ENCODE data around the gene ADGRF5. TPM values are rescaled to one million over a fixed set of nuclear protein-coding genes. Genes with fewer than 3 reads are reported as not detected.

ADGRF5 gene
- total RNA-seq, 4 donors from 2014 or later: 4.4 to 13.0 (median 8.4) TPM

GRCh38 chr6:46888031-46888430, 33.7 kb downstream of the ADGRF5 start:
- WGBS: 64% methylated on average over 3 of the region's 3 CpGs
- H3K27ac ChIP-seq: no peak overlapping the region
- no peaks in the 10 kb centered on the region for H3K36me3 ChIP-seq
- H3K9me3 ChIP-seq: no peaks in the 10 kb centered on the region
- no peak for TF ChIP-seq POLR2A (IDR thresholded peaks at IDR 0.05)
- no peak for TF ChIP-seq POLR2AphosphoS5 (IDR thresholded peaks at IDR 0.05)
- no peak overlapping the region for H3K4me3 ChIP-seq
- no peaks in the 10 kb centered on the region for H3K4me1 ChIP-seq
- DNase-seq (ENCODE audit: low spot score in 2 of 2): no peak
- no peaks in the 10 kb centered on the region for H3K27me3 ChIP-seq

GRCh38 chr6:46882645-46883044, 39.1 kb downstream of the ADGRF5 start:
- DNase-seq (ENCODE audit: low spot score in 2 of 2): no peak
- H3K36me3 ChIP-seq: no peaks in the 10 kb centered on the region
- WGBS: 66% methylated on average over 2 of the region's 2 CpGs

GRCh38 chr6:46879003-46879402, 42.7 kb downstream of the ADGRF5 start:
- no peak for TF ChIP-seq CTCF (IDR thresholded peaks at IDR 0.05)
- TF ChIP-seq EP300 (IDR thresholded peaks at IDR 0.05): no peak
- no peak for TF ChIP-seq POLR2AphosphoS5 (IDR thresholded peaks at IDR 0.05)
- no peak for TF ChIP-seq POLR2A (IDR thresholded peaks at IDR 0.05)
- Histone ChIP-seq H3K4me3 (no peak overlapping the region), H3K9me3 (no peaks in the 10 kb centered on the region), H3K27ac (no peak overlapping the region), H3K4me1 (no peaks in the 10 kb centered on the region), H3K36me3 (no peaks in the 10 kb centered on the region), H3K27me3 (no peaks in the 10 kb centered on the region)
- 92% methylated on average over 5 of the region's 5 CpGs for WGBS
- no peak for DNase-seq (ENCODE audit: low spot score in 2 of 2)

More at GRCh38 chr6:46882645-46883044, 39.1 kb downstream of the ADGRF5 start:
- Histone ChIP-seq H3K9me3 (no peaks in the 10 kb centered on the region), H3K4me3 (no peak overlapping the region), H3K27me3 (no peaks in the 10 kb centered on the region), H3K27ac (no peak overlapping the region), H3K4me1 (no peaks in the 10 kb centered on the region)
- TF ChIP-seq EP300 (IDR thresholded peaks at IDR 0.05): no peak

- peak in 1 of 2 donors; percentile 62 for DNase-seq (ENCODE audit: low spot score in 2 of 2)
- H3K27me3 ChIP-seq: no peaks in the 10 kb centered on the region
- H3K27ac ChIP-seq: no peak overlapping the region
- no peaks in the 10 kb centered on the region for H3K9me3 ChIP-seq
- TF ChIP-seq CTCF (IDR thresholded peaks at IDR 0.05): no peak
- TF ChIP-seq POLR2A (IDR thresholded peaks at IDR 0.05): no peak
- TF ChIP-seq POLR2AphosphoS5 (IDR thresholded peaks at IDR 0.05): no peak
- TF ChIP-seq EP300 (IDR thresholded peaks at IDR 0.05): no peak
- H3K4me1 ChIP-seq: no peaks in the 10 kb centered on the region
- H3K36me3 ChIP-seq: no peaks in the 10 kb centered on the region
- WGBS: 30% methylated on average over 4 of the region's 4 CpGs
- H3K4me3 ChIP-seq: no peak overlapping the region
These were observed 45.6 kb downstream of the ADGRF5 start for GRCh38 chr6:46876126-46876525.

GRCh38 chr6:46867411-46867810, 54.3 kb downstream of the ADGRF5 start:
- no peak for DNase-seq (ENCODE audit: low spot score in 2 of 2)
- Histone ChIP-seq H3K9me3 (no peaks in the 10 kb centered on the region), H3K27ac (no peak overlapping the region), H3K4me1 (no peaks in the 10 kb centered on the region), H3K36me3 (no peaks in the 10 kb centered on the region), H3K4me3 (no peak overlapping the region), H3K27me3 (no peaks in the 10 kb centered on the region)
- no peak for TF ChIP-seq CTCF (IDR thresholded peaks at IDR 0.05)
- TF ChIP-seq EP300 (IDR thresholded peaks at IDR 0.05): no peak
- TF ChIP-seq POLR2AphosphoS5 (IDR thresholded peaks at IDR 0.05): no peak
- no peak for TF ChIP-seq POLR2A (IDR thresholded peaks at IDR 0.05)
- WGBS: 77% methylated on average over 5 of the region's 5 CpGs

GRCh38 chr6:46865221-46865620, 56.5 kb downstream of the ADGRF5 start:
- WGBS: 55% methylated on average over 2 of the region's 2 CpGs
- TF ChIP-seq POLR2A (IDR thresholded peaks at IDR 0.05) (no peak), POLR2AphosphoS5 (IDR thresholded peaks at IDR 0.05) (no peak), CTCF (IDR thresholded peaks at IDR 0.05) (no peak), EP300 (IDR thresholded peaks at IDR 0.05) (no peak)

More at GRCh38 chr6:46865221-46865620, 56.5 kb downstream of the ADGRF5 start:
- Histone ChIP-seq H3K27me3 (no peaks in the 10 kb centered on the region), H3K4me3 (no peak overlapping the region), H3K36me3 (no peaks in the 10 kb centered on the region), H3K9me3 (no peaks in the 10 kb centered on the region), H3K4me1 (no peaks in the 10 kb centered on the region), H3K27ac (no peak overlapping the region)
- no peak for DNase-seq (ENCODE audit: low spot score in 2 of 2)
